Measurements from ENCODE around the gene LRR1.
"Not testable (repeated sequence)": the region's sequence is repeated elsewhere in the genome, so short reads cannot be mapped to it uniquely, and the experiment has no call there.

The LRR1 gene

DNA sequence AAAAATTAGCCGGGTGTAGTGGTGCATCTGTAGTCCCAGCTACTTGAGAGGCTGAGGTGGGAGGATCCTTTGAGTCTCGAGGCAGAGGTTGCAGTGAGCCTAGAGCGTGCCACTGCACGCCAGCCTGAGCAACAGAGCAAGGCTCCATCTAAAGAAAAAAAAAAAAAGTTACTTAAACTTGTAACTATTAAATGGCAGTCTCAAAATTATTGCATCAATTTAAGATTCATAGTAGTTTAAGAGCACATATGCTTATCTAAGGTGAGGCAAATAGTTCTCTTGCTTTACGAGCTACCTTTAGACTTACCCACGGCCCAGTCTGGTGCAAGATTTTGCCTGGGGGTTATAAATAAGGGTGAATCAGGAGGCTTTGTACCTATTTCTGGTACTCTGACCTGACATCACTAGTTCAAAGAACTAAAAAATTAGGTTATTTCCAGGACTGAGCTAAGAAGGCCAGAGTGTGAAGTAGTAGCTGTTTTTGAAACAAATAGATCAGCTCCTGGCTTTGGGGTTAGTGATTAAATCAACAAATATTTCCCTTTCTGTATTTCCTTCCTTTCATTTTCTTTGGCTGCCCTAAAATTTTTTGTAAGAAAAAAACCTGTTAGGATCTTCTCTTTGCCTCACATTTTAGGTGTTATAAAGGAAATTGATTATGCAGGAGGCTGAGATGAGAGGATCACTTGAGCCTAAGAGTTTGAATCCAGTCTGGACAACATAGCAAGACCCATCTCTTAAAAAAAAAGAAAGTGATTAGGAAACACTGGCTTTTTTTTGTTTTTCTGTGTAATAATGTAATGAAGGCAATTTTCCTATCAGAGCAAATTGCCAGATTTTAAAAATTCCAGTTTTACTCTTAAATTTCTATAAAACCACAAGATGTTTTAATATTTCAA, 25.4 kb downstream of the LRR1 start:
- no peak for DNase-seq (ENCODE audit: low read depth, low spot score)

DNA sequence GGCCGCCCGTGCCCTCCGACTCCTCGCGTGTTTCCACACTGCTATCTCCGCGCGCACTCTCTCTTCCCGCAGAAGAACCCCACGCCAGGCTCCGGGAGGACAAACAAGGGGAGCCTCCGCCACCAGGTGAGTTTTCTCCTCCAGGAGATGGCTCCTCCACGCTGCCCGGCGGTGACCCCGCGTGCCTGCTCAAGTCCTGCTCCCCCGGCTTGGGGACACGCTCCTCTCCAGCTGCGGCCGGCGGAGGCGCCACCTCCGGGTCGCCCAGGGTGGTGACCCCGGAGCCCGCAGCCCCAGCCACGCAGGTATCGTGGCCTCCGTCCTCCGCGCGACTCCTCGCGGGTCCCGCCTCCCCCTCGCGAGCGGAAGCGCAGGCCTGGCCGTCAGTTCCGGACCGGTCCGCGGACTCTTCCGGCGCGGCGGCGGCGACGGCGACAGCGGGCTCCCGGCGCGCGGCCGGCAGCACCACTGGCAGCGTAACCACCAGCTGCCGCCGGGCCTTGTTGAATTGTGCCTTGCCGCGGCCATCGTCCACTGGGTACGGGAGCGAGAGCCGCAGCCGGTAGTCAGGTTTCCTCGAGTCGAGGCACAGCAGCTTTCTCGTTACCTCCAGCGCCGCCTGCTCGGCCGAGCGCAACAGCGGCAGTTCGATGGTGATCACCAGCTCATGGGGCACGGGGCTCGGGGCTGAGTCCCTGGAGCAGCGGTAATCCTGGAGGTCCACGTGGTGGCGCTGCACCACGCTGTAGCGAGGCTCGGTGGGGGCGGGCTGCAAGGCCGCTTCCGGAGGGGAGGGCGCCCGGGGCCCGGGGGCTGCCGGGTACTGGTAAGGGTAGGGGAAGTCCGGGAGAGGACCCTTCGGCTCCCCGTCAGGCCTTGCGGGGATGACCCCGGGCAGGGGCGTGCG, 35.2 kb downstream of the LRR1 start:
- DNase-seq (ENCODE audit: low read depth, low spot score): peak; percentile 85

DNA sequence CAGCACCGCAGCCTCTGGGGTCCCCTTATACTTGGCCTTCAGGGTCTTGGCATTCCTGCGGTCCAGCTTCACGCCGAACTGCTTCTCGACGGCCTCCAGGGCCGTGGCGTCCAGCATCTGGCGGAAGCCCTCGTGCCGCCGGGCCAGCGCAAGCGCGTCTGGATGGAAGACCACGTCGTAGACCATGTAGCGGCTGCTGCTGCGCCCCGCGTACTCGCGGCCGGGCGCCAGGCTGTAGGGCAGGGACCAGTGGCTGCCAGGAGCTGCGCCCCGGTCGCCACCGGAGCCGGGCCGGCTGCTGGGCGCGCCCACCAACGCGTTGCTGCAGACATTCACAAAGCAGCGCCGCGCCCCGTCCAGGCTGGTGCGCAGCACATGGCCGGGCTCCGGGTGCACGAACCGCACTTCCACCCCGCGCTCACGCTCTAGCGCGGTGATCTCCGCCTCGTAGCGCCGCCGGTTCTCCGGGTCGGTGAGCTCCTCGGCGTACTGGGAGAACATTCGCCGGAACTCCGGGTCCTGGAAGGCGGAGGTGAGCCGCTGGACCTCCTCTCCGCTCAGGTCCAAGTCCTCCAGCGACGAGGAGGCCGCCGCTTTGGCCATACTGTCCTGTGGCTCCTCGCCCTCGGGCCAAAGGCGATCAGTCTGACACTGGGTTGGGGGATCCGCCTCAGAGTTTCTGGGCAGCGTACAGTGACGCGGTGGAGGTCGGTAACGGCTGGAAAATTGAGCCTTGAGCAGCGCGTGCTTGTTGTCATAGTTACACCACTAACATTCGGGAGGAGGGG, 36.0 kb downstream of the LRR1 start, which contains the start of gene DNAAF2:
DNAAF2 (minus strand) TSS at position 698 of the 788 bp plus-strand sequence; CDS start at position 603, 95 bp downstream.
- peak; percentile 37 for DNase-seq (ENCODE audit: low read depth, low spot score)

DNA sequence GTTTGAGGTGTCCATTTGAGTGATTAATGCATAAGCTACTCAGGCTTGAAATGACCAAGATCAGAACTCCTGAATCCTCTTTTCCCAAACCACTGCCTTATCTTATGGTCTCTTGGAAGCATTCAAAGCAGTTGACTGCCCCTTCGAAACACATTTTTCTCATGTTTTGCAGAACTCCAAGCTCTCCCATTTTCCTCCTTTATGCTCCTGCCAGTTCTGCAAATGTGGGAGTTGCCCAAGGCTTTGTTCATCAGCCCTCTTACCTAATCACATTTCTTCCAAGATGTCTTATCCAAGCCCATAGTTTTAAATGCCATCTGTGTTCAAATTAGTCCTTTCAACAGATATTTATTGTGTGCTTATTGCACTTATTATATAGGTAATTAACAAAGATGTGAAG, 38.1 kb downstream of the LRR1 start:
- DNase-seq (ENCODE audit: low read depth, low spot score): no peak

DNA sequence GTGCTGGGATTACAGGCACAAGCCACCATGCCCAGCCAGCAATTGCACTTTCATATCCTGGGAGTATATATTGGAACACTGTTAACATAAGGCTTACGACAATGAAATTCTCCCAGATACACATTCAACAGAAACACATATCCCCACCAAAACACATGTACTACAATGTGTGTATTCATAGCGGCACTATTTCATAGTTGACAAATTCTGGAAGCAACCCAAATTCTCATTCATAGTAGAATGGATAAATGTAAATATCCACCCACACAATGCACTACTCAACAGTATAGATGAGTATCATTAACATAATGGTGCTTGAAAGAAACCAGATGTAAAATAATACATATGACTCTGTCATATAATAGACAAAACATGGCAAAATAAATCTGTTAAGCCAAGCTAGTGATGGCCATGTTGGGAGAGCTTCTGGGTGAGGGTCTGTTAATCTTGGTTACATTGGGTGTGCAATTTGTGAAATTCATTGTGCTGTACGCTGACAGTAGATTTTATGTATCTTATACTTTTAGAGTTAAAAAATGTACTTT, 38.9 kb downstream of the LRR1 start:
- no peak for DNase-seq (ENCODE audit: low read depth, low spot score)

DNA sequence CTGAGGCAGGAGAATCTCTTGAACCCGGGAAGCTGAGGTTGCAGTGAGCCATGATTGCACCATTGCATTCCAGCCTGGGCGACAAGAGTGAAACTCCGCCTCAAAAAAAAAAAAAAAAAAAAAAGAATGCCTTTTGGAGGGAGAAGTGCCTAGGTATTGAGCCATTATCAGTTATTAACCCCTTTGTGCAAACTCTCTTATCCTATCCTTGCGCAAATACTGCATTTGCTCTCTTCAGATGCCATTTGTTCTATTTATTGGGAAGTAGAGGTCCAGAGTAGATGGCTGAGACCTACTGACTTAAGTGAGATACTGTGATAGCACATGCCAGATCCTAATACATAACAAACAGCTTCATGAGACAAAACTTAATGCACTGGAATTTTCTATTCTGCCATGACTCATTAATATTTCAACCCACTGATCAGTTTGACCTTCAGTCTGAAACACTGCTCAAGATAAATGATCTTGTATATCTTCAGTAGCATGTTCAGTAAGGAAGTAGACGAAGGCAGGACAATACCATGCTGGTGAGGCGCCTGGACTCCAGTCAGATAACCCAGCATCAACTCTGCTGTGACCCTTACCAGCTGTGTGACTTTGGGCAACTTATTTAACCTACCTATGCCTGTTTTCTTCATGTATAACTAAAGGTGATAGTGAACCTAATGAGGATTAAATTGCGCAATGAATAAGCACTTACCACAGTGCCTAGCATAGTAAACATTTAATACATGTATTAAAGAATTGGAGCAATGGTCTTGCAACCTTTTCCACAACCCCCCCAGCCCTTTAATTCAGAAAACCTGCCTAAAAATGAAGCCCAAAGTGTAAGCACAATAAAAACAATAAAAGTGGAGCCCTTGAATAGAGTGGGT, 42.0 kb downstream of the LRR1 start:
- no peak for DNase-seq (ENCODE audit: low read depth, low spot score)

DNA sequence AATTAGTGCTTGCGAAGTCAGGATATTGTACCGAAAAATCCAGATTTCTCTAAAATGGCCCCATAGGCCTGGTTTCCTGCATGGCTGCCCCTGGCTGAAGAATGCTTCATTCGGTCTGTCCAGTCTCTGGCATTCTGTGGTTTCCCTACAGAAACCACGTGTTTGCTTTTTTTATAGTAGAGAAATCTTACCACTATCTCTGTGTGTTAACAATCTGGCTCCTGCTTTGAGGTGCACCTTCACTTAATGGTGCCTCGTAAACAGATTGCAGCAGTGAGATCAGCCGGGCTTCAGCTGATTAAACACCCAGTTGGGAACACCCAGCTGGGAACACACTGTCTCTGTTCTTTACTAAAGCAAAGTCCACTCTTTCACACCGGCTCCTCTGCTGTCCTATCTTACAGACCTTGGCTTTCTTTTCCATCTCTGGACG, 43.0 kb downstream of the LRR1 start:
- DNase-seq (ENCODE audit: low read depth, low spot score): no peak

DNA sequence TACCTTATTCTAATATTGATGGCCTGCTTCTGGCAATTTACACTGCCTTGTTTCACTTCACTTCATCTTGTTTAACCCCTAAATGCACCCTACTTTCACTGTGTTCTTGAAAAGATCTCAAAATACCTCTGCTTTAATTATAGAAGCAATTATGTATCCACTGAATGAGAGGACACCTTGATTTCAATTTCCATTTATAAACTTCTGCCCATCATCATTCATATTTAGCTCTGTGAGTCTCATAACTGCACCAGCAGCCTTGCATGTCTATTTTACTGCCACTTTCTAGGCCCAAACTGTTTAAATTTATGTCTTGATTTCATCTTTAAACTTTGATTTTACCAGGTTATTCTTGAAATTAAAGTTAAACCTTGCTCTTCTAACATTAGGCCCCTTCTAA, 43.4 kb downstream of the LRR1 start:
- no peak for DNase-seq (ENCODE audit: low read depth, low spot score)

DNA sequence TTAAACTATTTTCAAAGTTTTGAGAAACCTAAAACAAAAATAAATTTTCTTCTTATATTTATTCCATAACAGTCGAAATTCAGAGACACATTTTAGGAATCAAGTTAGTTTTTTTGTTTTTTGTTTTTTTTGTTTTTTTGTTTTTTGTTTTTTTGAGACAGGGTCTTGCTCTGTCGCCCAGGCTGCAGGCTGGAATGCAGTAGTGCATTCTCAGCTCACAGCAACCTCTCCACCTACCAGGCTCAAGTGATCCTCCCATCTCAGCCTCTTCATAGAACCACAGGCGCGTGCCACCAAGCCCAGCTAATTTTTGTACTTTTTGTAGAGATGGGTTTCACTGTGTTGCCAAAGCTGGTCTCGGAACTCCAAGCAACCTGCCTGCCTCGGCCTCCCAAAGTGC, 54.8 kb downstream of the LRR1 start:
- DNase-seq (ENCODE audit: low read depth, low spot score): no peak

DNA sequence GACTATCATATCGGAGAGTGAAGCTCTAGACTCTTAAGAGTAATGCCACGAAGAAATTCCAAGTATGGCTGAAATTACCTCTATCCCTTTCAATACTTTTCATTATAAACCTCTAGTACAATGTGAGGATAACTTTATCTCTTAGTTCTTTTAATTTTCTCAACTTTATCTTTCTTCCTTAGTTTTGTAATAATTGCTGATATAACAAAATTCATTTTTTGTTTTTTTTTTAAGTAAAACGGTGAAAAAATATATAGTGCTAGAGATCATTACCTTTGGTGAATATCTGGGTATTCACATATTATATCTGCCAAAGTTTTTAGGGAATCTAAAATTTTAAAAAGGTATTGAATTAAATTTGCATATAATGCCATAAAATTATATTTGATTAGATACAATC, 55.8 kb downstream of the LRR1 start:
- no peak for DNase-seq (ENCODE audit: low read depth, low spot score)

DNA sequence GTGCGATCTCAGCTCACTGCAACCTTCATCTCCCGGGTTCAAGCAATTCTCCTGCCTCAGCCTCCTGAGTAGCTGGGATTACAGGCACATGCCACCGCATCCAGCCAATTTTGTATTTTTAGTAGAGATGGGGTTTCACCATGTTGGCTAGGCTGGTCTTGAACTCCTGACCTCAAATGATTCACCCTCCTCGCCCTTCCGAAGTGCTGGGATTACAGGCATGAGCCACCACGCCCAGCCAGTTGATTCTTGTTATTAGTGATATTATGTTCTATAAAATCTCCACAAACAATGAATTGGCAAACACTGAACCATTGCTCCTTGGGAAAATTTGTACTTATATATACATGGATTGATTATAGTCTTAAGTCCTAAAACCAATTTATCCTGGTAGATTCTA, 58.8 kb downstream of the LRR1 start:
- DNase-seq (ENCODE audit: low read depth, low spot score): not testable (repeated sequence)

DNA sequence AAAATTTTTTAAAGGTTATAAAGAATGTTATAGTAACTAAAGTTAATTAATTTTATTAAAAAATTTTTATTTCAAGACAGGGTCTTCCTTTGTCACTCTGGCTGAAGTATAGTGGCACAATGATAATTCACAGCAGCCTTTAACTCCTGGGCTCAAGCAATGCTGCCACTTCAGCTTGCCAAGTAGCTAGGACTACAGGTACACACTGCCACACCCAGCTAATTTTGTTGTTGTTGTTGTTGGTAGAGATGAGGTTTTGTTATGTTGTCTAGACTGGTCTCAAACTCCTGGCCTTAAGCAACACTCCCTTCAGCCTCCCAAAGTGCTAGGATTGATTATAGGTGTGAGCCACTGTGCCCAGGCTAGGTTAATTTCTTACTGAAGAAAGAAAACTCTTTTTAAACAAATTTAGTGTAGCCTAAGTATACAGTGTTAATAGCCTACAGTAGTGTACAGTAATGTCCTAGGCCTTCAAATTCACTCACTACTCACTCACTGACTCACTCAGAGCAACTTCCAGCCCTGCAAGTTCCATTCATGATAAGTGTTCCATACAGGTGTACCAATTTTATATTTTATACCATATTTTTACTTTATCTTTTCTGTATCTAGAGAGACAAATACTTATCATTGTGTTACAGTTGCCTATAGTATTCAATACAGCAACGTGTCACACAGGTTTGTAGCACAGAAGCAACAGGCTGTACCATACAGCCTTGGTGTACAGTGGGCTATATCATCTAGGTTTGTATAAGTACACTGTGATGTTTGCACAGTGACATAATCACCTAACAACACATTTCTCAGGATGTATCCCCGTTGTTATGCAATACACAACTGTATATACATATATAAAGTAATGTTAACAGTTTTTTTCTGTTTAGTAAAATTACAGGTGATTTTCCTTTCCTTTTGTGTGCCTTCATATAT, 61.1 kb downstream of the LRR1 start:
- DNase-seq (ENCODE audit: low read depth, low spot score): no peak

Measured in activated CD4-positive, CD25-positive, alpha-beta regulatory T cell treated with anti-CD3 and anti-CD28 coated beads, Interleukin-2, amount 50 U/mL, for 16 hours (primary cell).